ELF-1 (cell line): ENCODE results near the gene PRMT6.
"Not testable (repeated sequence)": the region's sequence is repeated elsewhere in the genome, so short reads cannot be mapped to it uniquely, and the experiment has no call there.

ENCODE experiments used
- DNase-seq: peaks from one replicate; pipeline ENCODE4 v3.0.0-alpha.2; 2016; ENCODE audit warnings: low read depth, low spot score

The PRMT6 gene

DNA sequence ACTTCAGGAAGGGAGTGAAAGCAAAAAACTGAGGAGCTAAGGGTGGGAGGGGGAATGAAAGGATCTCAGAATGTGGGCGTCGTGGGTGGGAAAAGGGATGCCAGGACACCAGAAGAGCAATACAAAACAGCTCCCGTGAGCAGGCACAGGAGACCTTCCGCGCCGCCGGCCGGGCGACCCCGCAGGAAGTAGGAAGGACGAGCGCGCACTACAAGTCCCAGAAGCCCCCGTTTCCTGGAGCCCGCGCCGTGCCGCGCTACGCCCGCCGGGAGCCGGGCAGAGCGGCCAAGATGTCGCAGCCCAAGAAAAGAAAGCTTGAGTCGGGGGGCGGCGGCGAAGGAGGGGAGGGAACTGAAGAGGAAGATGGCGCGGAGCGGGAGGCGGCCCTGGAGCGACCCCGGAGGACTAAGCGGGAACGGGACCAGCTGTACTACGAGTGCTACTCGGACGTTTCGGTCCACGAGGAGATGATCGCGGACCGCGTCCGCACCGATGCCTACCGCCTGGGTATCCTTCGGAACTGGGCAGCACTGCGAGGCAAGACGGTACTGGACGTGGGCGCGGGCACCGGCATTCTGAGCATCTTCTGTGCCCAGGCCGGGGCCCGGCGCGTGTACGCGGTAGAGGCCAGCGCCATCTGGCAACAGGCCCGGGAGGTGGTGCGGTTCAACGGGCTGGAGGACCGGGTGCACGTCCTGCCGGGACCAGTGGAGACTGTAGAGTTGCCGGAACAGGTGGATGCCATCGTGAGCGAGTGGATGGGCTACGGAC lies at the start of gene PRMT6:
Gene PRMT6, plus strand, starts transcription at position 249 of the 771 bp plus-strand sequence. Its CDS starts 42 bp downstream, at position 291.
- peak; percentile 91 for DNase-seq

DNA sequence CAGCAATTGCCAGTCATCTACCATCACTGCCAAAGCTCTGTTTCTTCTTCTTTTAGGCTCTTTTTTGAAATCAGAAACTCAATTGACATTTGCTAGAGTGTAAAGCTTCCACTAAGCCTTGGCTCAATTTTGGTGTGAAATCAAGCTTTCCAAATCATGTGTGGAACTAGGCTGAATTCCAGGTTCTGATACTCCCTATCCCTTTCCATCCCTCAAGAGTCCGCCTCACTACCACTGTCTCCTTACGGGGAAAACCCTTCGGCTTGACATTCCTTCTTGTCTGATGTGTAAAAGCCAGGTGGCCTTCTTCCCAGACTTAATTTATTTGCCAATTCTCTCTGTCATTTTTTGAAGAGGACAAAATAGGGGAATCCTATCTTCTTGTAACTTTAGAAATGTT lies 47.2 kb upstream of the PRMT6 start:
- no peak for DNase-seq

DNA sequence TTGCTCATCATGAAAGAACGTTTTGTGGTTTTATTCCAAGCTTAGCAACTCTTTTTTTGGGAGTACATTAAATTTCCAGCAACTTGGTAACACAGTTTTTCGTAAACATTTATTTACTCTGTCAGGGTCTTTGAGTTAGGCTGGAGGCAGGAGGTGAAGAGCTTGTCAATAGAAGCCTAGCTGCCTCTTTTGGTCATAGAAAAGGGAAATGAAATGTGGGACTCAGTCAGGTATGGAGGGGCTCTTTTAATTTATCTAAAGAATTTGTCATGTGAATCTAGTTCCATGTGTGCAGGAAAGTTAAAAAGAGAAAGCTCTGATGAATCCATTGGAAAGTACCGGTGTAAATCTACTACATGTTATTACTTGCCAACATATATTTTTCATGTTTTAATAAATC lies 45.9 kb upstream of the PRMT6 start:
- DNase-seq, result no peak

DNA sequence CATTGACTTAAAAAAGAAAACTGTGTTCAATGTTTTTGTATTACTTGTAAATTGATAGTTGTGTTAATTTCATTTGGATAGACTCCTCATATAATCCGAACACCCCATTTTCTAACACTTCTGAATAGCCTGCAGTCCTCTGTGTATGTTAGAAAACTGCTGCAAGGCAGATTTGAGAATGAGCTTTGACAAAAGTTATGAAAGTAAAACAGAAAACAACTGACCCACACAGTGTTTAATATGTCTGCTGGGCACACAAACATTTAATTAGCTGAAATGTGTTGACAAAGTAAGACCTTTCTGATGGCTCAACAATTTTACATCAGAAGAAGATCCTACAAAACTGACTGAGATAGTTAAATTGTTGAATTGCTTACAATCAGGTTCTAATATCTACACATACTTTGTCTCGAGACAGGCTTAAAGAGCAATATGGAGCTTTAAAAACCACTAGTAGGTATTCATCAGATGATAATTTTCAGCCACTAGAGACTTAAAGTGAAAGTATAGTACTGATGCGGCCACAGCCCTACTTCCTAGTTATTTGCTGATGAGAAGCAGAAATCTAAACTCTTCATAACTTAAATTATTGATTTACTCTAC lies 40.0 kb upstream of the PRMT6 start:
- no peak for DNase-seq

DNA sequence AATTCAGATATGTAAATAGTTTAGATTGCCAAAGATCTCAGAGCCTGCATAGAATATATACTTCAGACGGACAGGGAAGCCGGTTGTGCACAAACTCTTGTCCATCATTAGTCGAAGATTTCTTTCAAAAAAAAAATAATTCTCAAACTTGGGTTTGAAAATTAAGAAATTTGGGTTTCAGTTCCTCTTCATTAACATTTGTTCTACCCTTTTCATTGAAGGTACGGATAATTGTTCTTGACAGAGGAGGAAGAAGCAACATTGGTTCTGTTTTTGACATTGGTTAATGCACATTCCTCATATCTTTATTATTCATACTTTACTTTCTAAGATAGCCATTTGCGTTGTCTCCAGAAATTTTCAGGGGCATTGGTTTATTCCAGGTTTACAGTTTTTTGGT lies 38.0 kb upstream of the PRMT6 start:
- no peak for DNase-seq

DNA sequence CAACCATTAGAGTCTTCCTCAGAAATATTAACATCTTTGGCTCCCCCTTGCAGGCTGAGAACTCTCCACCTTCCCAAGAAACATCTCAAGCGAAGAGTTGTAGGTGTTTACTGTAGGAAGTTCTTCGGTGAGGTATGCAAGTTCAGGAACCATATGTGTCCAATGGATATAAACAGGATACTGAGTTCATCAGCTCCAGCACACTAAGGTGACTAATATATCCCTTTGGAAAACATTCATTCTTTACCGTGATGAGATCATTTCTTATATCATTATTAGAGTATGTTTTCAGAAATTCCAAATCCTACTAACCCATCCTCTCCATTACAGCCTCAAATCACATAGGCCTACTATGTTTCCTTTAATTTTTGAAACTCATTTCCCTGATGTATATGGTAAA lies 37.3 kb upstream of the PRMT6 start:
- DNase-seq, result no peak

DNA sequence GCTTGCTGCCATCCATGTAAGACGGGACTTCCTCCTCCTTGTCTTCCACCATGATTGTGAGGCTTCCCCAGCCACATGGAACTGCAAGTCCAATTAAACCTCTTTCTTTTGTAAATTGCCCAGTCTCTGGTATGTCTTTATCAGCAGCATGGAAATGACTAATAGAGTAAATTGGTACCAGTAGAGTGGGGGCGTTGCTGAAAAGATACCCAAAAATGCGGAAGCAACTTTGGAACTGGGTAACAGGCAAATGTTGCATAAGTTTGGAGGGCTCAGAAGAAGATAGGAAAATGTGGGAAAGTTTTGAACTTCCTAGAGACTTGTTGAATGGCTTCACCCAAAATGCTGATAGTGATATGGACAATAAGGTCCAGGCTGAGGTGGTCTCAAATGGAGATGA lies 17.6 kb upstream of the PRMT6 start:
- DNase-seq, result not testable (repeated sequence)

DNA sequence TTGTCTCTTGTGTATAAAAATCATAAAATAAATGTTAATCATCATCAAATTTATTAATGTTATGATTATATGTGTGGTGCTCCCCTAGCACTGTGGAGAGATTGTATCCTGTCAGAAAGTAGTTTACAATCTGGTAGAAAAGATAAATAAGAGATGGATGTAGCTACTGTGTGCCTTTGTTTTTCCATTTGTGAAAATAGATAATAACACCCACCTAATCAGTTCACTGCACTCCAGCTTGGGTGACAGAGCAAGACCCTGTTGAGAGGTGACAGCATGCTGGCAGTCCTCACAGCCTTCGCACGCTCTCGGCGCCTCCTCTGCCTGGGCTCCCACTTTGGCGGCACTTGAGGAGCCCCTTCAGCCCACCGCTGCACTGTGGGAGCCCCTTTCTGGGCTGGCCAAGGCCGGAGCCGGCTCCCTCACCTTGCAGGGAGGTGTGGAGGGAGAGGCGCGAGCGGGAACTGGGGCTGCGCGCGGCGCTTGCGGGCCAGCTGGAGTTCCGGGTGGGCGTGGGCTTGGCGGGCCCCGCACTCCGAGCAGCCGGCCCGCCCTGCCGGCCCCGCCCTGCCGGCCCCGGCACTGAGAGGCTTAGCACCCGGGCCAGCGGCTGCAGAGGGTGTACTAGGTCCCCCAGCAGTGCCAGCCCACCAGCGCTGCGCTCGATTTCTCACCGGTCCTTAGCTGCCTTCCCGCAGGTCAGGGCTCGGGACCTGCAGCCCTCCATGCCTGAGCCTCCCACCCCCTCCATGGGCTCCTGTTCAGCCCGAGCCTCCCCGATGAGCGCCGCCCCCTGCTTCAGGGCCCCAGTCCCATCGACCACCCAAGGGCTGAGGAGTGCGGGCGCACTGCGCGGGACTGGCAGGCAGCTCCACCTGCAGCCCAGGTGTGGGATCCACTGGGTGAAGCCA lies 11.9 kb upstream of the PRMT6 start:
- peak; percentile 6 for DNase-seq

DNA sequence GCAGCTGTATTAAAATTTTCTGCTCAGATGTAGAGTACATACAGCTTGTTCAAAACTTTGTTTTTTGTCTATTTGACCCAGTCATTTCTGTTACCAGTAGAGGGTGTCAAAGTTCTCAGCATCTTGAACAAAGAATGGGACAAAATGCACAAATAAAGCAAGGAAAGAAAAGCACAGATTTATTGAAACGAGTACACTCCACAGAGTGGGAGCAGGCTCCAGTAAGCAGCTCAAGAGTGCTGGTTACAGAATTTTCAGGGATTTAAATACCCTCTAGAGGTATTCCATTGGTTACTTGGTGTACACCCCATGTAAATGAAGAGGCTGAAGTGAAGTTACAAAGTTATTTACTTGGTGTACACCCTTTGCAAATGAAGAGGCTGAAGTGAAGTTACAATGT lies 8.9 kb upstream of the PRMT6 start:
- no peak for DNase-seq

DNA sequence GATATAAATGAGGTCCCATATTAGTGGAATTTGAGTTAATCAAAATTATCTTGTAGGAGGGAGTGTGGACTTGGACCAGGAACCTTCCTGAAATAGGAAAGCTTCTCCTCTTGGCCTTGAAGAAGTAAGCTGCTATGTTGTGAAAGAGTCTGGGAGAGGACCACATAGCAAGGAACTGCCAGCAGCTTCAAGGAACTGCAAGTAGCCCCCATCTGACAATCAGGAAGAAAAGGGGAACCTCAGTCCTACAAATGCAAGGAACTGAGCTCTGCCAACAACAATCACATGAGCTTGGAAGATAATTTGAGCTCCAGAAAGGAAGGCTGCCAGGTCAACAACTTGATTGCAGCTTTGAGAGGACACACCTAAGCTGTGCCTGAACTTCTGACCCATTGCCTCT lies 8.2 kb upstream of the PRMT6 start:
- DNase-seq, result no peak

DNA sequence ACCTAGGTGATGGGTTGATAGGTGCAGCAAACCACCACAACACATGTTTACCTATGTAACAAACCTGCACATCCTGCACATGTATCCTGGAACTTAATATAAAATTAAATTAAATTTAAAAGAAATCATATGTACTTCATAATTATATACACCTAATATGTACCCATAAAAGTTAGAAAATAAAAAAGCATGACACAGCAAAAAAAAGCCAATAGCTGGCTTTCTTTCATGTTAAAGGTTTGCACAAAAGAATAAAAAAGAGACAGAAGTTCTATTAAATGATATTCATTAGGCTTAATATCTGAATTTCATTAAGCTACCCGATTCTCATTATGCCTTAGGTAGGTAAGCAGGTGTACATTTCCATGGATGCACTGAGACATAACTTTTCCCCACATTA lies 5.2 kb upstream of the PRMT6 start:
- no peak for DNase-seq

DNA sequence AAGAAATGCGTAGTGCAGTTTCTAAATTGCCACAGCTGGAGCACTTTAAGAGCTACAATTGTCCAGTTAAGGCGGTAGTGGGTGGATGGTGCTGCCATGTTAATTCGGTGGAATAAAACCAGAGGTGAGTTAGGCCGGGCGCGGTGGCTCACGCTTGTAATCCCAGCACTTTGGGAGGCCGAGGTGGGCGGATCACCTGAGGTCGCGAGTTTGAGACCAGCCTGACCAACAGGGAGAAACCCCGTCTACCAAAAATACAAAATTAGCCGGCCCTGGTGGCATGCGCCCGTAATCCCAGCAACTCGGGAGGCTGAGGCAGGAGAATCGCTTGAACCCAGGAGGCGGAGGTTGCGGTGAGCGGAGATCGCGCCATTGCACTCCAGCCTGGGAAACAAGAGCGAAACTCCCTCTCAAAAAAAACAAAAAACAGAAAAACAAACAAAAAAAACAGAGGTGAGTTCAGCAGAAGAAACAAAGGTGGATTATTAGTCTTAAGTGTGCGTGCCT lies 502 bp upstream of the PRMT6 start:
- DNase-seq, result not testable (repeated sequence)

DNA sequence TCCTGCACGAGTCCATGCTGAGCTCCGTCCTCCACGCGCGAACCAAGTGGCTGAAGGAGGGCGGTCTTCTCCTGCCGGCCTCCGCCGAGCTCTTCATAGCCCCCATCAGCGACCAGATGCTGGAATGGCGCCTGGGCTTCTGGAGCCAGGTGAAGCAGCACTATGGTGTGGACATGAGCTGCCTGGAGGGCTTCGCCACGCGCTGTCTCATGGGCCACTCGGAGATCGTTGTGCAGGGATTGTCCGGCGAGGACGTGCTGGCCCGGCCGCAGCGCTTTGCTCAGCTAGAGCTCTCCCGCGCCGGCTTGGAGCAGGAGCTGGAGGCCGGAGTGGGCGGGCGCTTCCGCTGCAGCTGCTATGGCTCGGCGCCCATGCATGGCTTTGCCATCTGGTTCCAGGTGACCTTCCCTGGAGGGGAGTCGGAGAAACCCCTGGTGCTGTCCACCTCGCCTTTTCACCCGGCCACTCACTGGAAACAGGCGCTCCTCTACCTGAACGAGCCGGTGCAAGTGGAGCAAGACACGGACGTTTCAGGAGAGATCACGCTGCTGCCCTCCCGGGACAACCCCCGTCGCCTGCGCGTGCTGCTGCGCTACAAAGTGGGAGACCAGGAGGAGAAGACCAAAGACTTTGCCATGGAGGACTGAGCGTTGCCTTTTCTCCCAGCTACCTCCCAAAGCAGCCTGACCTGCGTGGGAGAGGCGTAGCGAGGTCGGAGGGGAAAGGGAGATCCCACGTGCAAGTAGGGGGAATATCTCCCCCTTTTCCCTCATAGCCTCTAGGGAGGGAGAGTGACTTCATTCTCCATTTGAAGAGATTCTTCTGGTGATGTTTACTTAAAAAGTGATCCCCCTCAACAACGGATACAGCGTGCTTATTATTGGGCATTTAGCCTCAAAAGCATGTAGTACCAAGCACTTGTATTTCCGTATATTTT lies 991 bp downstream of the PRMT6 start:
- peak; percentile 72 for DNase-seq

DNA sequence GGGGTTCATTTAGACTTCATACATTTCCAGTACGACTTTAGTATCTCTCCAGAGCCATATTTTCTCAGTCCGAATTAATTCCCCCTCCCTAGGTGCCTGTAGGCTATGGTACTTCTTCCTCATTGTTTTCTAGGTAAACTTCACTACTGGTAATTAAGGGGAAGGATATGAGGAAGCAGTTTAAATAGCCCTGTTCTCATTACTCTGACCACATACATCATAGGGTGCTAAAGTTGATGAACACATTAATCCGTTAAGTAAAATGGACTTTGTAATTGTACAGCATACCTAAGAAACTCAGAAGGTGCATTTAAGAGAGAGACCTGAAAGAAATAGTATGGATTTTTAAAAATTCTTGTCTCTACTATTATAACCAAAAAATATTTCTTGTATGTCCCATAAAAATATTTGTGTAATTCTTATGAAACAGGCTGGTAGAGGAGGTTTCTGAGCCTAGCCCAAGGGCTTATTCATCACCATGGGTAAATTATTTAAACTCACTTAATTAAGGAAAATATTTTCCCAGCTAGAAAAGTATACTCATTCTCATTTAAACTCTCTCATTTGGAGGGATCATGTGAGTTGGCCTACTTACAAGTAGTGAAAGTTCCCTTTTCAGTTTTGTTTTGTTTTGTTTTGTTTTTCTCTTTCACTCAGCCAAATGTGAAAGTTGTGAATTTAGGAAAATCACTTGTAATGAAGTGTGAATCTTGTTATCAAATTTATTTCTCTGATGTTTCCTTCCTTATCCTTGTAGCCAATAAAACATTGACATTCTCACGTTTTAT lies 2.0 kb downstream of the PRMT6 start:
- DNase-seq, result no peak

DNA sequence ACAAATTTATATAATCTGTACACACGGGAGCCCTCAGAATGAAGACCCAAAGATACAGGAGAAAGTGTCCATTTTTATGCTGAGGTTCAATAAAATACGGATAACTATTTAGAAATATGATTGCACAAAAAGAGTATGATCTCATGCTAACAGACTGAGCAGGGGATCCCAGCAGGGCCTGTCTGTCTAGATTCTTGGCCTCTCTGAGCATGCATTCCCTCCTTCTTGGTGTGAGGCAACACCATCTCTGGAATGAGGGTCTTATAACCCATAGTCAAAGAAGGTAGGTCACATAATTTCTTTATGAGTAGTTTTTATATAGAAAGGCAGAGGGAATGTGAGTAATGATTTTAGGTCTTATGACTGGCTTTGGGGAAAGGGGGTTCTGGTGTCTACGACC lies 5.4 kb downstream of the PRMT6 start:
- DNase-seq, result no peak

DNA sequence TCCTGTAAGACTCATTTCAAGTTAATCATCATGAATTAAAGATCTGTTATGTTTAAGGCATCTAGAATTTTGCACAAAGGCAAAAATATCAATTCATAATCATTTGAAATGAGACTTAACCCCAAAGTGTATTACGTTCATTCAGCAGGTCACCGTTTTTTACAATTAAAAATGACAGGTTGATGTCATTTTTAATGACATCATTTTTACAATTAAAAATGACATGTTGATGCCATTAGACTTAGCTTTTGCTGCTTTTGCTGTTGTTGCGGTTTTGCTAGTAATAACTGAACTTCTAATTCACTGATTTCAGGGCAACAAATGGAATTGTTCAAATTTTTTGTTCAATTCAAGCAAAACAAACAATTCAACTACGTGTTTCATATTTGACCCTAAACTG lies 17.0 kb downstream of the PRMT6 start:
- DNase-seq, result no peak

DNA sequence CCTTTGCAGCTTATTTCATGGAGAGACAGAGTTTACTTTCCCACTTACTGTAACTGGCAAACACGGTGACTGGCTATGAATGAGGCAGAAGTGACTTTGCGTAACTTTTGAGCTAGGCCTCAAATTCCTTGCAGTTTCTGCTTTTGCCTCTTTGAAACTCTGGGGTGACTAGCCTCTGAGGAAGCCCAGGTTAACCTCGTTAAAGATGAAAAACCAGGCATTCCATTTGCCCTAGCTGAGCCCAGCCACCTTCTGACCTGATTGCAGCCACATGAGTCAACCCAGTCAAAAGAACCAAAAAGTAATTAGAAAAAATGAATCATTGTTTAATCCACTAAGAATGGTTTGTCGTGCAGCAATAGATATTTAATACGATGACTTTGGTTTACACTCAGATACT lies 20.4 kb downstream of the PRMT6 start:
- peak; percentile 6 for DNase-seq

DNA sequence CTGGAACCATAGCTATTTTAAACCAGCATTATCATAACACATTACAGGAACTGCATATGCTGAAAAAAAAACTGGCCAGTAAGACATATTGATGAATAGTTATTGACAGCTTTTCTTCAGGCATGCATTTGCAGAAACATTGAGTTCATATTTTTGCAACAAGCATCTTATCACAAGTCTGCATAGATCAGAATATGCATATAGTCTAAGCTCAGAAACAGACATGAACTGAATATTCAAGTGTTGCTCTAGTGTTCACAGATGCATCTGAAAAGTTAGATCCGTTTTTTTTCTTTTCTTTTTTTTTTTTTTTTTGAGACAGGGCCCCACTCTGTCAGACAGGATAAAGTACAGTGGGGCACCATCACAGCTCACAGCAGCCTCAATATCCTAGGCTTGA lies 22.8 kb downstream of the PRMT6 start:
- DNase-seq, result no peak

DNA sequence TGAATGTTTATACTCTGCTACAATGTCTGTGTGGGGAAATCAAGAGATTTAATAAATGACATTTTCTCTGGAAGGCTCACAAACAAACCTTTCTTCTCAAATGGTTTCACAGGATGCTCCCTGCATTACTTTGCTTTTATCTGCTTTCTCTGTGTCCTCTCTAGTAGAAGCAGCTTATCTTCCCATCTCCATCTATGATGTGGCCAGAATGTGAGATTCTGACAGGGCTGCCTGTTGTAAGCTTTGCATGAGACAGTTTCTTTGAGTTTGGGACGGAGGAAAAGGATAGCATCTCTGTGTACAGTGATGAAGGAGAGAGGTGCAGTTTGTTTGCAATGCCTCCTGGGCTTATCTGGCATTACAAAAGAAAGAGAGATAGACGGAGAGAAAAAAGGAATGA lies 24.6 kb downstream of the PRMT6 start:
- no peak for DNase-seq

DNA sequence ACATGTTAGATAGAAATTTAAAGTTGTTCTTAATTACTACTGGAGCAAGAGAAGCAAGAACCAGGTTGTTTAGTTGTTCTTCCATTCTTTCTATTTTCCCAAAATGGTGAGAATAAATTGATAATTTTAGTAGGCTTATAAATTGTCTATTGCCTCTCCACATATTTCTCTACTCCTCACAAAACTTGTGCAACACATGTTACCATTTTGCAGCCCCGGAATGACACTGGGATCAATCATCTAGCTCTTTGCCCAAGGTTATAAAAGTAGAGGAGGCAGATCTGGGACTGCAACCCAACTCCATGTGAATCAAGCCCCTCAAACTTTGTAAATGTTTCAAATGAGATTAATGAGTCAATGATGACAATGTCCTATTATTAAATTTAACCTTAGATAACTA lies 34.9 kb downstream of the PRMT6 start:
- no peak for DNase-seq
